Natural killer cell (primary cell): ENCODE measurements around the gene PRKAG2. TPM values are rescaled to one million over a fixed set of nuclear protein-coding genes. Genes with fewer than 3 reads are reported as not detected.

Source experiments
- ATAC-seq, 3 donors: fragments of 150-1000 bp in 2 of 3; fragments of 200-7000 bp in 1 of 3; cut with Tn5 transposase; 1 replicate in 1 of 3; 2 replicates in 2 of 3; pipeline ENCODE4 v1.10.0; 2021; ENCODE audit warnings: mild to moderate bottlenecking in 2 of 3, moderate library complexity in 2 of 3
- DNase-seq, 2 donors: peaks; one replicate each; pipeline versions ENCODE4 v3.0.0 to v3.0.0-alpha.2; 2013 to 2021; ENCODE audit warnings: mixed read lengths in 1 of 2
- H3K27ac ChIP-seq: one replicate; pipeline ENCODE4 v1.5.1; 2013; ENCODE audit warnings: mild to moderate bottlenecking, low read length
- H3K27me3 ChIP-seq: one replicate; pipeline ENCODE4 v1.6.1; 2013; ENCODE audit warnings: low read length; ENCODE audit not compliant: control insufficient read depth, insufficient read depth
- H3K36me3 ChIP-seq: one replicate; pipeline ENCODE4 v1.6.1; 2013; ENCODE audit warnings: low read length; ENCODE audit not compliant: control insufficient read depth, insufficient read depth
- H3K4me1 ChIP-seq: one replicate; pipeline ENCODE4 v1.6.1; 2013; ENCODE audit warnings: low read length; ENCODE audit not compliant: control insufficient read depth, insufficient read depth
- H3K4me3 ChIP-seq: one replicate; pipeline ENCODE4 v1.5.1; 2013; ENCODE audit warnings: low read length
- H3K9me3 ChIP-seq: one replicate; pipeline ENCODE4 v1.6.1; 2013; ENCODE audit warnings: low read length; ENCODE audit not compliant: control insufficient read depth, insufficient read depth
- H3K27ac Mint-ChIP-seq, 2 donors: one replicate each; pipeline ENCODE4 v1.8.0; 2022; ENCODE audit warnings: mild to moderate bottlenecking in 2 of 2, mixed read lengths in 2 of 2, moderate library complexity in 1 of 2
- H3K27me3 Mint-ChIP-seq, 2 donors: one replicate each; pipeline ENCODE4 v1.8.0; 2022; ENCODE audit warnings: low read depth in 2 of 2, mixed read lengths in 2 of 2
- H3K36me3 Mint-ChIP-seq: one replicate; pipeline ENCODE4 v1.8.0; 2022; ENCODE audit warnings: mixed read lengths
- H3K4me1 Mint-ChIP-seq, 2 donors: one replicate each; pipeline ENCODE4 v1.8.0; 2022; ENCODE audit warnings: mixed read lengths in 2 of 2
- H3K4me3 Mint-ChIP-seq: one replicate; pipeline ENCODE4 v1.8.0; 2022; ENCODE audit warnings: mild to moderate bottlenecking, moderate library complexity, mixed read lengths
- H3K9me3 Mint-ChIP-seq, 2 donors: one replicate each; pipeline ENCODE4 v1.8.0; 2022; ENCODE audit warnings: mixed read lengths in 2 of 2
- CTCF ChIP-seq: fragments of 200-600 bp; IDR thresholded peaks from one replicate; pipeline ENCODE4 v1.8.0; 2022; ENCODE audit warnings: antibody characterized with exemption
- WGBS: methylation state at CpG from one replicate; pipeline ENCODE4 v1.1.7; 2013; ENCODE audit warnings: missing lambda C conversion rate; ENCODE audit not compliant: insufficient coverage; 5-methylcytosine and 5-hydroxymethylcytosine counted together
- intact Hi-C: fragments of 100-400 bp; cut with micrococcal nuclease; formaldehyde crosslinking; loops from one replicate; pipeline ENCODE4 v1.14.2; 2022
- total RNA-seq, 4 donors: library from RNA; stranded (reverse); fragments of 120-200 nt in 1 of 4; gene quantifications; one replicate each; pipeline versions ENCODE4 v1.2.3 to v1.2.4, GENCODE V29; 2013 to 2022

The PRKAG2 gene
- total RNA-seq, 3 donors from 2014 or later (not counting 1 experiment from before 2014, with no cell fraction given): 42.6 to 66.5 (median 64.4) TPM

- WGBS: 91% methylated on average over 12 of the region's 15 CpGs
- H3K9me3 Mint-ChIP-seq: no peaks in the 10 kb centered on the region
Observed at GRCh38 chr7:151859948-151860685, 16.8 kb downstream of the PRKAG2 start.

GRCh38 chr7:151859111-151859947, 17.6 kb downstream of the PRKAG2 start:
- 91% methylated on average over 28 of the region's 28 CpGs for WGBS
- no peak for TF ChIP-seq CTCF
- Mint-ChIP-seq H3K36me3 (no peaks in the 10 kb centered on the region), H3K4me3 (no peak overlapping the region), H3K4me1 (peaks cover 2 to 10% of the 10 kb centered on the region in 2 donors), H3K27me3 (no peaks in the 10 kb centered on the region), H3K27ac (no peak overlapping the region), H3K9me3 (no peaks in the 10 kb centered on the region)
- no peak overlapping the region for H3K27ac ChIP-seq
- H3K9me3 ChIP-seq: no peaks in the 10 kb centered on the region
- peaks cover 17% of the 10 kb centered on the region for H3K4me1 ChIP-seq
- no peak overlapping the region for H3K4me3 ChIP-seq
- no peaks in the 10 kb centered on the region for H3K27me3 ChIP-seq
- intact Hi-C loops: no loop called here
- DNase-seq (no peak), ATAC-seq (no peak)
- peaks cover 3% of the 10 kb centered on the region for H3K36me3 ChIP-seq

More at GRCh38 chr7:151859948-151860685, 16.8 kb downstream of the PRKAG2 start:
- peaks cover 15% of the 10 kb centered on the region for H3K4me1 ChIP-seq
- H3K4me3 ChIP-seq: no peak overlapping the region
- H3K4me1 Mint-ChIP-seq: peaks cover 9 to 13% of the 10 kb centered on the region in 2 donors
- TF ChIP-seq CTCF: no peak
- no peaks in the 10 kb centered on the region for H3K27me3 ChIP-seq
- intact Hi-C loops: no loop called here
- no peak for DNase-seq
- no peak overlapping the region for H3K27ac ChIP-seq
- no peaks in the 10 kb centered on the region for H3K9me3 ChIP-seq
- ATAC-seq: no peak
- H3K4me3 Mint-ChIP-seq: no peak overlapping the region
- H3K36me3 Mint-ChIP-seq: no peaks in the 10 kb centered on the region
- no peaks in the 10 kb centered on the region for H3K27me3 Mint-ChIP-seq
- H3K27ac Mint-ChIP-seq: no peak overlapping the region
- H3K36me3 ChIP-seq: peaks cover 3% of the 10 kb centered on the region

- no peak overlapping the region for H3K27ac ChIP-seq
- 92% methylated on average over 5 of the region's 5 CpGs for WGBS
- no peaks in the 10 kb centered on the region for H3K27me3 Mint-ChIP-seq
- no peak for ATAC-seq
- no peaks in the 10 kb centered on the region for H3K9me3 ChIP-seq
- H3K4me3 Mint-ChIP-seq: no peak overlapping the region
- no peak overlapping the region for H3K4me3 ChIP-seq
- peaks cover 17% of the 10 kb centered on the region for H3K4me1 ChIP-seq
- no peaks in the 10 kb centered on the region for H3K27me3 ChIP-seq
- intact Hi-C loops: no loop called here
- peaks cover 5 to 10% of the 10 kb centered on the region in 2 donors for H3K4me1 Mint-ChIP-seq
- H3K36me3 ChIP-seq: peaks cover 3% of the 10 kb centered on the region
- no peak overlapping the region for H3K27ac Mint-ChIP-seq
- no peak for DNase-seq
- no peak for TF ChIP-seq CTCF
- no peaks in the 10 kb centered on the region for H3K9me3 Mint-ChIP-seq
- no peaks in the 10 kb centered on the region for H3K36me3 Mint-ChIP-seq
Observed at GRCh38 chr7:151858456-151858855, 18.5 kb downstream of the PRKAG2 start.
